Loucy (cell line): Measurements from ENCODE around the gene SLC5A6.

ENCODE experiments used
- H2AFZ ChIP-seq: fragments of 200-600 bp; sonication (generic); 2 replicates; pipeline ENCODE4 v1.6.0; 2016; ENCODE audit warnings: antibody characterized with exemption, mild to moderate bottlenecking, low read length, moderate library complexity
- H3F3A ChIP-seq: fragments of 200-600 bp; 2 replicates; pipeline ENCODE4 v1.6.0; 2016; ENCODE audit warnings: antibody characterized with exemption, low read depth, mild to moderate bottlenecking
- H3K27me3 ChIP-seq: fragments of 200-600 bp; sonication (generic); 2 replicates; pipeline ENCODE4 v1.6.1; 2014; ENCODE audit warnings: low read length, mild to moderate bottlenecking; ENCODE audit not compliant: insufficient read depth, poor library complexity, severe bottlenecking
- H3K36me3 ChIP-seq: fragments of 200-600 bp; sonication (generic); 2 replicates; pipeline ENCODE4 v1.6.1; 2016; ENCODE audit warnings: low read length; ENCODE audit not compliant: insufficient read depth
- H3K4me1 ChIP-seq: fragments of 200-600 bp; sonication (generic); 2 replicates; pipeline ENCODE4 v1.5.1; 2014; ENCODE audit warnings: low read length, mild to moderate bottlenecking; ENCODE audit not compliant: insufficient read depth, poor library complexity, severe bottlenecking
- H3K4me2 ChIP-seq: fragments of 200-600 bp; sonication (generic); 2 replicates; pipeline ENCODE4 v1.6.0; 2014; ENCODE audit warnings: antibody characterized with exemption, low read length, low read depth, mild to moderate bottlenecking; ENCODE audit not compliant: poor library complexity, severe bottlenecking
- H3K4me3 ChIP-seq: fragments of 200-600 bp; sonication (generic); 2 replicates; pipeline ENCODE4 v1.5.1; 2014; ENCODE audit warnings: low read length, mild to moderate bottlenecking, mixed read lengths; ENCODE audit not compliant: poor library complexity, severe bottlenecking
- H3K79me2 ChIP-seq: fragments of 200-600 bp; sonication (generic); 2 replicates; pipeline ENCODE4 v1.6.1; 2014; ENCODE audit warnings: low read length; ENCODE audit not compliant: insufficient read depth
- H3K9ac ChIP-seq: fragments of 200-600 bp; sonication (generic); 2 replicates; pipeline ENCODE4 v1.6.0; 2014; ENCODE audit warnings: mild to moderate bottlenecking, low read depth, low read length, moderate library complexity; ENCODE audit not compliant: poor library complexity, severe bottlenecking
- H3K9me2 ChIP-seq: fragments of 200-600 bp; sonication (generic); replicated peaks from 2 replicates; pipeline ENCODE4 v1.6.1; 2016; ENCODE audit warnings: low read depth, low read length, mixed read lengths
- H3K9me3 ChIP-seq: fragments of 200-600 bp; sonication (generic); 2 replicates; pipeline ENCODE4 v1.6.1; 2014; ENCODE audit warnings: mild to moderate bottlenecking, antibody characterized with exemption, low read length, low read depth; ENCODE audit not compliant: insufficient read depth
- H4K20me1 ChIP-seq: fragments of 200-600 bp; sonication (generic); 2 replicates; pipeline ENCODE4 v1.6.0; 2014; ENCODE audit warnings: antibody characterized with exemption, low read length, mild to moderate bottlenecking; ENCODE audit not compliant: insufficient read depth, poor library complexity, severe bottlenecking
- EZH2phosphoT487 ChIP-seq: fragments of 200-600 bp; IDR thresholded peaks from 2 replicates; pipeline ENCODE4 v1.6.1; 2018; ENCODE audit warnings: antibody characterized with exemption, mild to moderate bottlenecking, moderate library complexity, borderline replicate concordance
- TF ChIP-seq, protein P1 (sequence below): fragments of 200-600 bp; sonication (generic); conservative IDR thresholded peaks from 2 replicates; pipeline ENCODE4 v1.5.1; 2014; ENCODE audit warnings: mild to moderate bottlenecking, antibody characterized with exemption, low read length

Gene SLC5A6

DNA sequence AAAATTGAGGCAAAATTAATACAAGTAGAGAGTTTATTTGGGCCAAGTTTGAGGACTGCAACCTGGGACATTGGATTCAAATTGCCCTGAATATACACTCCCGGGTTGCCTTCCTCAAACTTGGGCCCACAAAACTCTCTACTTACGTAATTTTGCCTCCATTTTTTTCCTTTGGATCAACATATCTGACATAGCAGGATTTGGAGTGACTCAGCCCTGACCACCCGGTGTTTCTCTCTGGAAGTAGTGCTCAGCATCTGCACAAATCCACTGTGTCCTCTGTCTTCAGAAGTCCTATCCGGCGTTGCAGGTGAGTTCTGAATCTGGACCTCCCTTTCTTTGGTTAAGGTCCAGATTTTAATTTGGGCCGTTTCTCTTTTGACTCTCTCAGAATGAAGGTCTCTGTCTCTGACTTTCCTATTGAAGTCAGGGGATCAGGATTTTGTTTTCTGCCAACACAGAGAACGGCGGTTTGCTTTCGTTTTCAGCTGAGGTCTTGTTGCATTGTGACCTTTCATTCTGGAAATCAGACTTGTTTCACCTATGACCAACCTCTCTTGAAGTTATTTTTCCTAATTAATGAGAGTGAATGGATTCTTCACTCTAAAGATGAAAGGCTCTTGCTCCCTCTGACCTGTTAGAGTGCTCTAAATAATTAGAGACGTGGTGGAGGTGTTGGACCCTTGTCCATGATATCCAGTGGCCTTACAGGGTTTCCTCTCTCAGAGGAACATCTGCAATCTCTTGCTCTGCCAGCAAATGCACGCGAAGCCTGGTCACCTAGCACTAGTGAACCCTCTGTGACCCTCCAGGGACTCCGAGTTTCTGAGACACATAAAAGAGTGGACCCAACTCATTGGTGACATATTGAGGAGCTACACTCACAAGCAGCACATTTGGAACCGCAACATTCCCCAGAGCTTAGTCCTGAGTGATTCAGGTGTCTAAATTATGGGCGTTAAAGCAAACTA, 49.6 kb downstream of the SLC5A6 start:
- Histone ChIP-seq H3K4me1 (no peaks in the 10 kb centered on the region), H3K79me2 (no peaks in the 10 kb centered on the region), H3K27me3 (no peaks in the 10 kb centered on the region), H4K20me1 (no peaks in the 10 kb centered on the region), H3K36me3 (no peaks in the 10 kb centered on the region), H3K9me2 (no peaks in the 10 kb centered on the region), H3F3A (no peaks in the 10 kb centered on the region), H3K4me2 (no peak overlapping the region), H3K4me3 (no peak overlapping the region), H2AFZ (no peak overlapping the region), H3K9me3 (no peaks in the 10 kb centered on the region), H3K9ac (no peak overlapping the region)
- no peak for TF ChIP-seq EZH2phosphoT487
- TF ChIP-seq, protein P1, sequence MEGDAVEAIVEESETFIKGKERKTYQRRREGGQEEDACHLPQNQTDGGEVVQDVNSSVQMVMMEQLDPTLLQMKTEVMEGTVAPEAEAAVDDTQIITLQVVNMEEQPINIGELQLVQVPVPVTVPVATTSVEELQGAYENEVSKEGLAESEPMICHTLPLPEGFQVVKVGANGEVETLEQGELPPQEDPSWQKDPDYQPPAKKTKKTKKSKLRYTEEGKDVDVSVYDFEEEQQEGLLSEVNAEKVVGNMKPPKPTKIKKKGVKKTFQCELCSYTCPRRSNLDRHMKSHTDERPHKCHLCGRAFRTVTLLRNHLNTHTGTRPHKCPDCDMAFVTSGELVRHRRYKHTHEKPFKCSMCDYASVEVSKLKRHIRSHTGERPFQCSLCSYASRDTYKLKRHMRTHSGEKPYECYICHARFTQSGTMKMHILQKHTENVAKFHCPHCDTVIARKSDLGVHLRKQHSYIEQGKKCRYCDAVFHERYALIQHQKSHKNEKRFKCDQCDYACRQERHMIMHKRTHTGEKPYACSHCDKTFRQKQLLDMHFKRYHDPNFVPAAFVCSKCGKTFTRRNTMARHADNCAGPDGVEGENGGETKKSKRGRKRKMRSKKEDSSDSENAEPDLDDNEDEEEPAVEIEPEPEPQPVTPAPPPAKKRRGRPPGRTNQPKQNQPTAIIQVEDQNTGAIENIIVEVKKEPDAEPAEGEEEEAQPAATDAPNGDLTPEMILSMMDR: no peak

DNA sequence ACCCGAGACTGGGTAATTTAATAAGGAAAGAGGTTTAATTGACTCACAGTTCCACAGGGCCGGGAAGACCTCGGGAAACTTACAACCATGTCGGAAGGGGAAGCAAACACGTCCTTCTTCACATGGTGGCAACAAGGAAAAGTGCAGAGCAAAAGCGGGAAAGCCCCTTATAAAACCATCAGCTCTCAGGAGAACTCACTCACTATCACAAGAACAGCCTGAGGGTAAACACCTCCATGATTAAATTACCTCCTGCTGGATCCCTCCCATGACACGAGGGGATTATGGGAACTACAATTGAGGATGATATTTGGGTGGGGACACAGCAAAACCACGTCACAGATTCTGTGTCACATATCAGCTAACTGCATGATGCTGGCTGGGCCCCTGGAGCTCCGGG, 51.9 kb downstream of the SLC5A6 start:
- Histone ChIP-seq H3K4me3 (no peak overlapping the region), H3K9me3 (no peaks in the 10 kb centered on the region)

DNA sequence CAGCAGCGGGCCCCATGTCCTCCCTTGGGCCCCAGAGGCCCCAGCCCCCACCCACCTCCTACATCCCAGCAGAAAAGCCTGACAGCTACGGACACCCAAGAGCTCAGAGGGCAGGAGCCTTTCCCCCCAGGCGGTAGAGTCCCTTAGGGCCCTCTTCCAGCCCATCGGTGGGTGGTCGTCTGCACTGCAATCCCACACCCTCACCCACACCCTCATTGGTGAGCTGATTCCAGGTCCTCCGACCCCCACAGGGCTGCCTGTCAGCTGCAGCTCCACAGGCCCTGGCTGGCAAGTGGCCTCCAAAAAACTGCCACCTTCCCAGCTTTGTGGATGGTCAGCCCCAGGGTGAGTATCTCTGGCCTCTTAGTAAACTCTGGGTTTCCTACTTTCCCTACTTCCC, 52.8 kb downstream of the SLC5A6 start:
- Histone ChIP-seq H3K4me3 (no peak overlapping the region), H3K4me1 (no peaks in the 10 kb centered on the region), H3F3A (no peaks in the 10 kb centered on the region), H3K9ac (no peak overlapping the region), H2AFZ (no peak overlapping the region), H3K9me3 (no peaks in the 10 kb centered on the region), H3K79me2 (no peaks in the 10 kb centered on the region), H3K4me2 (no peak overlapping the region), H3K27me3 (no peaks in the 10 kb centered on the region), H4K20me1 (no peaks in the 10 kb centered on the region), H3K9me2 (no peaks in the 10 kb centered on the region), H3K36me3 (no peaks in the 10 kb centered on the region)
- no peak for TF ChIP-seq EZH2phosphoT487
- TF ChIP-seq, protein P1: no peak

More for the DNA sequence above, 51.9 kb downstream of the SLC5A6 start:
- no peaks in the 10 kb centered on the region for H3F3A ChIP-seq
- no peaks in the 10 kb centered on the region for H3K4me1 ChIP-seq
- no peak overlapping the region for H3K4me2 ChIP-seq
- H3K27me3 ChIP-seq: no peaks in the 10 kb centered on the region
- H2AFZ ChIP-seq: no peak overlapping the region
- H3K9me2 ChIP-seq: no peaks in the 10 kb centered on the region
- H3K36me3 ChIP-seq: no peaks in the 10 kb centered on the region
- no peak overlapping the region for H3K9ac ChIP-seq
- no peaks in the 10 kb centered on the region for H3K79me2 ChIP-seq
- H4K20me1 ChIP-seq: no peaks in the 10 kb centered on the region
- TF ChIP-seq, protein P1: no peak
- no peak for TF ChIP-seq EZH2phosphoT487
